Measurements from ENCODE around the gene SSNA1.

Gene SSNA1

GRCh38 chr9:137164370-137165249, 23.9 kb upstream of the SSNA1 start:
- Histone ChIP-seq H3K36me3 (ENCODE audit: control insufficient read depth in 2 of 2, insufficient read depth in 2 of 2, low read length in 2 of 2) (no peaks in the 10 kb centered on the region), H3K27me3 (ENCODE audit: control insufficient read depth in 1 of 2, insufficient read depth in 2 of 2, low read length in 2 of 2) (peaks cover 49 to 86% of the 10 kb centered on the region in 2 donors), H3K4me1 (ENCODE audit: control insufficient read depth, insufficient read depth, low read length) (peaks cover 32% of the 10 kb centered on the region)

GRCh38 chr9:137165250-137165836, 23.1 kb upstream of the SSNA1 start:
- peaks cover 45 to 90% of the 10 kb centered on the region in 2 donors for H3K27me3 ChIP-seq (ENCODE audit: control insufficient read depth in 1 of 2, insufficient read depth in 2 of 2, low read length in 2 of 2)
- H3K36me3 ChIP-seq (ENCODE audit: control insufficient read depth in 2 of 2, insufficient read depth in 2 of 2, low read length in 2 of 2): no peaks in the 10 kb centered on the region
- no peak overlapping the region for H3K27ac ChIP-seq (ENCODE audit: low read length)
- H3K9me3 ChIP-seq (ENCODE audit: control insufficient read depth in 2 of 2, low read length in 2 of 2): no peaks in the 10 kb centered on the region
- peaks cover 38% of the 10 kb centered on the region for H3K4me1 ChIP-seq (ENCODE audit: control insufficient read depth, insufficient read depth, low read length)
- no peak overlapping the region for H3K9ac ChIP-seq (ENCODE audit: low read length in 2 of 2)
- no peak overlapping the region for H3K4me3 ChIP-seq (ENCODE audit: low read length in 2 of 2)

More at GRCh38 chr9:137164370-137165249, 23.9 kb upstream of the SSNA1 start:
- H3K4me3 ChIP-seq (ENCODE audit: low read length in 2 of 2): no peak overlapping the region
- H3K9ac ChIP-seq (ENCODE audit: low read length in 2 of 2): no peak overlapping the region
- no peaks in the 10 kb centered on the region for H3K9me3 ChIP-seq (ENCODE audit: control insufficient read depth in 2 of 2, low read length in 2 of 2)
- H3K27ac ChIP-seq (ENCODE audit: low read length): no peak overlapping the region

- H3K4me3 ChIP-seq (ENCODE audit: low read length in 2 of 2): no peak overlapping the region
- peaks cover 56 to 86% of the 10 kb centered on the region in 2 donors for H3K27me3 ChIP-seq (ENCODE audit: control insufficient read depth in 1 of 2, insufficient read depth in 2 of 2, low read length in 2 of 2)
- peaks cover 38% of the 10 kb centered on the region for H3K4me1 ChIP-seq (ENCODE audit: control insufficient read depth, insufficient read depth, low read length)
- no peaks in the 10 kb centered on the region for H3K9me3 ChIP-seq (ENCODE audit: control insufficient read depth in 2 of 2, low read length in 2 of 2)
- no peak overlapping the region for H3K27ac ChIP-seq (ENCODE audit: low read length)
- H3K36me3 ChIP-seq (ENCODE audit: control insufficient read depth in 2 of 2, insufficient read depth in 2 of 2, low read length in 2 of 2): no peaks in the 10 kb centered on the region
- H3K9ac ChIP-seq (ENCODE audit: low read length in 2 of 2): no peak overlapping the region
Measured at GRCh38 chr9:137166380-137167229, 21.9 kb upstream of the SSNA1 start.

GRCh38 chr9:137167277-137167746, 21.2 kb upstream of the SSNA1 start:
- no peak overlapping the region for H3K4me3 ChIP-seq (ENCODE audit: low read length in 2 of 2)
- H3K27ac ChIP-seq (ENCODE audit: low read length): no peak overlapping the region
- H3K4me1 ChIP-seq (ENCODE audit: control insufficient read depth, insufficient read depth, low read length): peaks cover 34% of the 10 kb centered on the region
- H3K9ac ChIP-seq (ENCODE audit: low read length in 2 of 2): no peak overlapping the region
- no peaks in the 10 kb centered on the region for H3K36me3 ChIP-seq (ENCODE audit: control insufficient read depth in 2 of 2, insufficient read depth in 2 of 2, low read length in 2 of 2)
- no peaks in the 10 kb centered on the region for H3K9me3 ChIP-seq (ENCODE audit: control insufficient read depth in 2 of 2, low read length in 2 of 2)
- peaks cover 57 to 83% of the 10 kb centered on the region in 2 donors for H3K27me3 ChIP-seq (ENCODE audit: control insufficient read depth in 1 of 2, insufficient read depth in 2 of 2, low read length in 2 of 2)

GRCh38 chr9:137167747-137168572, 20.5 kb upstream of the SSNA1 start:
- Histone ChIP-seq H3K27me3 (ENCODE audit: control insufficient read depth in 1 of 2, insufficient read depth in 2 of 2, low read length in 2 of 2) (peaks cover 53 to 77% of the 10 kb centered on the region in 2 donors), H3K36me3 (ENCODE audit: control insufficient read depth in 2 of 2, insufficient read depth in 2 of 2, low read length in 2 of 2) (no peaks in the 10 kb centered on the region), H3K4me1 (ENCODE audit: control insufficient read depth, insufficient read depth, low read length) (peaks cover 29% of the 10 kb centered on the region), H3K9ac (ENCODE audit: low read length in 2 of 2) (no peak overlapping the region), H3K9me3 (ENCODE audit: control insufficient read depth in 2 of 2, low read length in 2 of 2) (no peaks in the 10 kb centered on the region), H3K4me3 (ENCODE audit: low read length in 2 of 2) (peak overlapping the region in 1 of 2 donors; percentile 22), H3K27ac (ENCODE audit: low read length) (no peak overlapping the region)

- Histone ChIP-seq H3K36me3 (ENCODE audit: control insufficient read depth in 2 of 2, insufficient read depth in 2 of 2, low read length in 2 of 2) (no peaks in the 10 kb centered on the region), H3K4me3 (ENCODE audit: low read length in 2 of 2) (peak overlapping the region in 1 of 2 donors; percentile 64), H3K9me3 (ENCODE audit: control insufficient read depth in 2 of 2, low read length in 2 of 2) (no peaks in the 10 kb centered on the region), H3K27me3 (ENCODE audit: control insufficient read depth in 1 of 2, insufficient read depth in 2 of 2, low read length in 2 of 2) (peaks cover 50 to 71% of the 10 kb centered on the region in 2 donors), H3K4me1 (ENCODE audit: control insufficient read depth, insufficient read depth, low read length) (peaks cover 26% of the 10 kb centered on the region), H3K9ac (ENCODE audit: low read length in 2 of 2) (no peak overlapping the region), H3K27ac (ENCODE audit: low read length) (no peak overlapping the region)
Measured at GRCh38 chr9:137168573-137168903, 19.9 kb upstream of the SSNA1 start.

GRCh38 chr9:137168904-137169856, 19.3 kb upstream of the SSNA1 start:
- H3K36me3 ChIP-seq (ENCODE audit: control insufficient read depth in 2 of 2, insufficient read depth in 2 of 2, low read length in 2 of 2): no peaks in the 10 kb centered on the region
- H3K9me3 ChIP-seq (ENCODE audit: control insufficient read depth in 2 of 2, low read length in 2 of 2): no peaks in the 10 kb centered on the region
- peaks cover 26% of the 10 kb centered on the region for H3K4me1 ChIP-seq (ENCODE audit: control insufficient read depth, insufficient read depth, low read length)
- peaks cover 46 to 65% of the 10 kb centered on the region in 2 donors for H3K27me3 ChIP-seq (ENCODE audit: control insufficient read depth in 1 of 2, insufficient read depth in 2 of 2, low read length in 2 of 2)
- no peak overlapping the region for H3K9ac ChIP-seq (ENCODE audit: low read length in 2 of 2)
- H3K4me3 ChIP-seq (ENCODE audit: low read length in 2 of 2): peak overlapping the region; percentile 27 to 64
- H3K27ac ChIP-seq (ENCODE audit: low read length): no peak overlapping the region

GRCh38 chr9:137169896-137170358, 18.5 kb upstream of the SSNA1 start, which contains the start of gene LRRC26:
LRRC26 (minus strand) TSS chr9:137170051; CDS start chr9:137169943, 108 bp downstream.
- Histone ChIP-seq H3K9me3 (ENCODE audit: control insufficient read depth in 2 of 2, low read length in 2 of 2) (no peaks in the 10 kb centered on the region), H3K4me3 (ENCODE audit: low read length in 2 of 2) (peak within 1 kb of the TSS; percentile 27 to 64), H3K4me1 (ENCODE audit: control insufficient read depth, insufficient read depth, low read length) (peaks cover 26% of the 10 kb centered on the region), H3K36me3 (ENCODE audit: control insufficient read depth in 2 of 2, insufficient read depth in 2 of 2, low read length in 2 of 2) (no peaks in the 10 kb centered on the region), H3K27ac (ENCODE audit: low read length) (no peak within 1 kb of the TSS), H3K27me3 (ENCODE audit: control insufficient read depth in 1 of 2, insufficient read depth in 2 of 2, low read length in 2 of 2) (peaks cover 39 to 57% of the 10 kb centered on the region in 2 donors), H3K9ac (ENCODE audit: low read length in 2 of 2) (no peak within 1 kb of the TSS)

GRCh38 chr9:137170486-137171148, 17.9 kb upstream of the SSNA1 start:
- Histone ChIP-seq H3K4me3 (ENCODE audit: low read length in 2 of 2) (no peak overlapping the region), H3K9ac (ENCODE audit: low read length in 2 of 2) (no peak overlapping the region), H3K9me3 (ENCODE audit: control insufficient read depth in 2 of 2, low read length in 2 of 2) (no peaks in the 10 kb centered on the region), H3K27me3 (ENCODE audit: control insufficient read depth in 1 of 2, insufficient read depth in 2 of 2, low read length in 2 of 2) (peaks cover 33 to 51% of the 10 kb centered on the region in 2 donors), H3K36me3 (ENCODE audit: control insufficient read depth in 2 of 2, insufficient read depth in 2 of 2, low read length in 2 of 2) (no peaks in the 10 kb centered on the region), H3K4me1 (ENCODE audit: control insufficient read depth, insufficient read depth, low read length) (peaks cover 26% of the 10 kb centered on the region), H3K27ac (ENCODE audit: low read length) (no peak overlapping the region)

All from stomach smooth muscle (tissue), 2 donors.